PFSK-1 (cell line): Measurements from ENCODE around the gene SCYL3.

Source experiments
- POLR2AphosphoS5 ChIP-seq: IDR thresholded peaks from 2 replicates; pipeline ENCODE4 v1.6.1; 2012; ENCODE audit warnings: low read depth, mild to moderate bottlenecking, control low read depth, low read length, moderate library complexity
- SIN3A ChIP-seq: IDR thresholded peaks from 2 replicates; pipeline ENCODE4 v1.6.1; 2012; ENCODE audit warnings: mild to moderate bottlenecking, low read length, moderate library complexity, borderline replicate concordance; ENCODE audit not compliant: insufficient read depth
- TAF1 ChIP-seq: IDR thresholded peaks from 2 replicates; pipeline ENCODE4 v1.6.1; 2012; ENCODE audit warnings: low read length, control low read depth, borderline replicate concordance; ENCODE audit not compliant: insufficient read depth
- TF ChIP-seq, protein P1 (sequence below), 2 experiments: IDR thresholded peaks; 2 replicates each; pipeline versions ENCODE4 v1.6.1 to v1.8.0; 2011 to 2012; ENCODE audit warnings: low read depth in 2 of 2, low read length in 2 of 2, control low read depth in 1 of 2, inconsistent platforms in 1 of 2, mild to moderate bottlenecking in 1 of 2, moderate library complexity in 1 of 2; ENCODE audit not compliant: insufficient read depth in 1 of 2

DNA sequence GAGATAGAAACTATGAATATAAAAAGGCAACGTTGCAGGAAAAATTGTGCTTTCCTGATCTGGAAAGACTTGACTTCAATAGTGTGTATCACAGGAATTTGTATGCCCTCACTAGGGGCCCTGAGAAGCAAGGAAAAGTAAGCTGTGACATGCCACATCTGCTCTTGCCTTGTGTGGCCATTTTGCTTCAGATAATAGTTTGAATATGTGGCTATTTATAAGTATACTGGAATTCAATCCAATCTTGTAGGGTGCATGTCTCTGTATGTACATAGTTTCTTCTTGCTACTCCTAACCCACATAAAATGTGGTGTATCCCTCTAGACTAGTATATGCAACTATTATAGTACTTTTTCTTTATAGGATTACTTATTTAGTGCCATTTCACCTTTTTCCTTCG lies 31.1 kb upstream of the SCYL3 start:
- TF ChIP-seq TAF1: no peak
- TF ChIP-seq POLR2AphosphoS5: no peak
- TF ChIP-seq, protein P1, sequence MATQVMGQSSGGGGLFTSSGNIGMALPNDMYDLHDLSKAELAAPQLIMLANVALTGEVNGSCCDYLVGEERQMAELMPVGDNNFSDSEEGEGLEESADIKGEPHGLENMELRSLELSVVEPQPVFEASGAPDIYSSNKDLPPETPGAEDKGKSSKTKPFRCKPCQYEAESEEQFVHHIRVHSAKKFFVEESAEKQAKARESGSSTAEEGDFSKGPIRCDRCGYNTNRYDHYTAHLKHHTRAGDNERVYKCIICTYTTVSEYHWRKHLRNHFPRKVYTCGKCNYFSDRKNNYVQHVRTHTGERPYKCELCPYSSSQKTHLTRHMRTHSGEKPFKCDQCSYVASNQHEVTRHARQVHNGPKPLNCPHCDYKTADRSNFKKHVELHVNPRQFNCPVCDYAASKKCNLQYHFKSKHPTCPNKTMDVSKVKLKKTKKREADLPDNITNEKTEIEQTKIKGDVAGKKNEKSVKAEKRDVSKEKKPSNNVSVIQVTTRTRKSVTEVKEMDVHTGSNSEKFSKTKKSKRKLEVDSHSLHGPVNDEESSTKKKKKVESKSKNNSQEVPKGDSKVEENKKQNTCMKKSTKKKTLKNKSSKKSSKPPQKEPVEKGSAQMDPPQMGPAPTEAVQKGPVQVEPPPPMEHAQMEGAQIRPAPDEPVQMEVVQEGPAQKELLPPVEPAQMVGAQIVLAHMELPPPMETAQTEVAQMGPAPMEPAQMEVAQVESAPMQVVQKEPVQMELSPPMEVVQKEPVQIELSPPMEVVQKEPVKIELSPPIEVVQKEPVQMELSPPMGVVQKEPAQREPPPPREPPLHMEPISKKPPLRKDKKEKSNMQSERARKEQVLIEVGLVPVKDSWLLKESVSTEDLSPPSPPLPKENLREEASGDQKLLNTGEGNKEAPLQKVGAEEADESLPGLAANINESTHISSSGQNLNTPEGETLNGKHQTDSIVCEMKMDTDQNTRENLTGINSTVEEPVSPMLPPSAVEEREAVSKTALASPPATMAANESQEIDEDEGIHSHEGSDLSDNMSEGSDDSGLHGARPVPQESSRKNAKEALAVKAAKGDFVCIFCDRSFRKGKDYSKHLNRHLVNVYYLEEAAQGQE (IDR thresholded peaks at IDR 0.05; ENCODE audit: insufficient read depth in 1 of 2, low read depth in 2 of 2, low read length in 2 of 2): no peak
- no peak for TF ChIP-seq SIN3A
